ENCODE results near the gene IFIT3.
"Not testable (repeated sequence)": the region's sequence is repeated elsewhere in the genome, so short reads cannot be mapped to it uniquely, and the experiment has no call there.

The IFIT3 gene

GRCh38 chr10:89337484-89337883, 9.7 kb downstream of the IFIT3 start:
- no peak for DNase-seq (ENCODE audit: low read depth)

- DNase-seq (ENCODE audit: low read depth), result no peak
These were observed 10.9 kb downstream of the IFIT3 start for GRCh38 chr10:89338713-89339112.

DNA sequence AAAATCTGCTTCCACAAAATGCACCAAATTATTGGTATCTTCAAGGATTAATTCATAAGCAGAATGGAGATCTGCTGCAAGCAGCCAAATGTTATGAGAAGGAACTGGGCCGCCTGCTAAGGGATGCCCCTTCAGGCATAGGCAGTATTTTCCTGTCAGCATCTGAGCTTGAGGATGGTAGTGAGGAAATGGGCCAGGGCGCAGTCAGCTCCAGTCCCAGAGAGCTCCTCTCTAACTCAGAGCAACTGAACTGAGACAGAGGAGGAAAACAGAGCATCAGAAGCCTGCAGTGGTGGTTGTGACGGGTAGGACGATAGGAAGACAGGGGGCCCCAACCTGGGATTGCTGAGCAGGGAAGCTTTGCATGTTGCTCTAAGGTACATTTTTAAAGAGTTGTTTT, 12.1 kb downstream of the IFIT3 start:
- DNase-seq (ENCODE audit: low read depth), result no peak

- DNase-seq (ENCODE audit: low read depth), result no peak
These were observed 13.9 kb downstream of the IFIT3 start for GRCh38 chr10:89341649-89342048.

GRCh38 chr10:89342206-89342958, 14.6 kb downstream of the IFIT3 start:
- peak; percentile 93 for DNase-seq (ENCODE audit: low read depth)

- DNase-seq (ENCODE audit: low read depth), result no peak
These were observed 15.4 kb downstream of the IFIT3 start for GRCh38 chr10:89343089-89343767.

DNA sequence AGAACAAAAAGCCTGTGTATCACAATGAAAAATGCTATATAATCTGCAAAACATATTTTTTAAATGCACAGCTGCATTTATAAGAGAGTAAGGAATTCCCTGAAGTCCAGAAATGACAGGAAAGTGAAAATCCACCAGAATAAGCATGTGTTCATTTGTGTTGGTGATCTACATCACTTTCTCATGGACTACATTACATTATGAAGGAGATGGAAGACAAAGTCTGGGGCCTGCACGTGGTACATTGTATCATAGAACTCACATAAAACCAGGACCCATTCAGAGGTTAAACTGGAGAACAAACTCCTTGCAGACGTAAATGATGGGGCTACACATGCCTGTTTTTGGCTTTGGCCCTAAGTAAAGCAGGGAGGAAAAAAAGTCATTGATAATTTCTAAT, 16.4 kb downstream of the IFIT3 start:
- no peak for DNase-seq (ENCODE audit: low read depth)

GRCh38 chr10:89345367-89346000, 17.7 kb downstream of the IFIT3 start:
- DNase-seq (ENCODE audit: low read depth), result no peak

- DNase-seq (ENCODE audit: low read depth), result peak; percentile 54
These were observed 18.8 kb downstream of the IFIT3 start for GRCh38 chr10:89346405-89347254.

DNA sequence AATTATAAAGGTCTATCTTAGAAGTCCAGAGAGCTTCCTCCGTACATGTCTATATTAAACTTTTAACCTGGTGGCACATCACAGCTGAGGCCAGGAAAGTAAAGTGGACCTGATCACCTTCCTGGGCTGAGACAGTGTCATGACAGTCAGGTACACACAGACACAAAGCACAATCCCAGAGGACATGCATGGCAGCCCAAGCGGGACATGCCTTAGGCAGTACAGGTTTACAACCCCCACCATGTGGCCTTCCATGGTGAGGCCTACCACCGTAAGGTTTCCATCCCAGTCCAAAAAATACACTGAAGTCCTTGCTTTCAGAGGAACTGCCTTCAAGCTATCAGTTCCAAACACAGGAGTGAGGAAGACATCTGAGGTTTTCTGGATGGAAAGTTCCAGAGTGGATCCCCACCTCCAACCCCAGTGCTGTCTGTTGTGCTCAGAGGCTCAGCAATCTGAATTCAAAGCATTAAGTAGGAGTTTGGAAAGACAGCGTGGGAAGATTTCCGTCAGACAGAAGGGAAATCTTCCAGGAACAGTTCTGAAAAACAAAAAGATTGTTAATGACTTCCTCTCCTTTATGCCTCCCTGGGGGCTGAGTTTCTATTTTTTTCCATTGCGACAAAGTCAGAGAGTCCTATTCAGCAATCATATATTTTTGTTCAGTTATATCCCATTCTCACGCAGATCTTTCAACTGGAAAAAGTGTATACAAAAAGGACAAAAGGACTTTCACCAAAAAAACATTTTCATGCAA, 20.1 kb downstream of the IFIT3 start:
- DNase-seq (ENCODE audit: low read depth), result peak; percentile 41

- no peak for DNase-seq (ENCODE audit: low read depth)
These were observed 20.7 kb downstream of the IFIT3 start for GRCh38 chr10:89348481-89348880.

DNA sequence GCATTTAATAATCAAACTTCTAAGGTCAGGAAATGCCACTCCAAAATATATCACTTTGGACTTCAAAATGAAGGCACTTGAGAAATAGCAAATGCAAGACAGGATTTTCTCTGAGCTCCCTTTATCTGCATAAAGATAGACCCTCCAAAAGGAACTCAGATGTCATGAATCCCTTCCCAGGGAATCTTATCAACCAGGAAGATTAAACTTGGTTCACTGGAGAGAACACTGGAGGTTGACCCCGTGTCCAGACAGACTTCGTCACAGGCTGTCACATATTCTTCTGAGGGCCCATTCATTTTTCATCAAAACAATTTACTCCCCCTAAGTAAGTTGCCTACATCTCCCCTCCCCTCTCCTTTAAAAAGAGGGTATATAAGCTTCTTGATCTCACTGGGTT, 21.2 kb downstream of the IFIT3 start:
- no peak for DNase-seq (ENCODE audit: low read depth)

DNA sequence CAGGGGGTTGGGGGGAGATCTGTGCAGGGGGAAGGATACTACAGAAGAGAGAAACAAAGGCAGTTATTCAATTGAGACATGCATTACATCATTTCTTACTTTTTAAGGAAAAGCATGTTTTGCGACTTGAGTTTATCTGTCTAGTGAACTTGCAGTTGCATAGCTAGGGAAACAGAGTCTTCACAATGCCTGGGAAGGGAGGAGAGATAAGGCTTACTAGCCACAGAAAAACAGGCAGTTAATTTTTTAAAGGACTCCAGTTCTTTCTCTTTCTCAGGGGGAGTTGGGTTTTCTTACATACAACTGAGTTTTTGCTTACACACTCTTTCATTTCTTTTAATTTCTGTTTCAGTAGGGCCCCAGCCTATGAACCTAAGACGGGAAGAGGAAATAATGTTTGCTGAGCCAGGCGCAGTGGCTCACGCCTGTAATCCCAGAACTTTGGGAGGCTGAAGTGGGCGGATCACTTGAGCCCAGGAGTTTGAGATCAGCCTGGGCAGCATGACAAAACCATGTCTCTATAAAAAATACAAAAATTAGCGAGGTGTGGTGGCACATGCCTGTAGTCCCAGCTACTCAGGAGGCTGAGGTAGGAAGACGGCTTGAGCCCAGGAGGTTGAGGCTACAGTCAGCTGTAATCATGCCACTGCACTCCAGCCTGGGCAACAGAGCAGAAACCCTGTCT, 23.0 kb downstream of the IFIT3 start:
- not testable (repeated sequence) for DNase-seq (ENCODE audit: low read depth)

DNA sequence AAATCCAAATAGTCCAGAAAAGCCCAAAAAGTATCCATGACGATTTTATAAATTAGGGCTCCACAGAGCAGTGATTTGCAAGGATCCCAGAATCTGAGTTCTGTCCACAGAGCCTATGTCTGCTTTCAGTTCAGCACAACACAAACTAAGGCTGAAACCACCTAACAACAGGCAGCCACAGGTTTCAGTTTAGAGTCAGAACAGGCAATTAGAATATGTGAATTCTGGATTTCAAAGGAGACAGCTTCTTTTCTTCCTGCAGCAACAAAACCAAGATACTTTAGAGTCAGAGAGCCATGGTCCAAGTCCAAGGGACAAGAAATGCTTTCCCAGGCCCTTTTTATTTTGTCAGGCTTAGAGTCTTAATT, 23.6 kb downstream of the IFIT3 start:
- no peak for DNase-seq (ENCODE audit: low read depth)

DNA sequence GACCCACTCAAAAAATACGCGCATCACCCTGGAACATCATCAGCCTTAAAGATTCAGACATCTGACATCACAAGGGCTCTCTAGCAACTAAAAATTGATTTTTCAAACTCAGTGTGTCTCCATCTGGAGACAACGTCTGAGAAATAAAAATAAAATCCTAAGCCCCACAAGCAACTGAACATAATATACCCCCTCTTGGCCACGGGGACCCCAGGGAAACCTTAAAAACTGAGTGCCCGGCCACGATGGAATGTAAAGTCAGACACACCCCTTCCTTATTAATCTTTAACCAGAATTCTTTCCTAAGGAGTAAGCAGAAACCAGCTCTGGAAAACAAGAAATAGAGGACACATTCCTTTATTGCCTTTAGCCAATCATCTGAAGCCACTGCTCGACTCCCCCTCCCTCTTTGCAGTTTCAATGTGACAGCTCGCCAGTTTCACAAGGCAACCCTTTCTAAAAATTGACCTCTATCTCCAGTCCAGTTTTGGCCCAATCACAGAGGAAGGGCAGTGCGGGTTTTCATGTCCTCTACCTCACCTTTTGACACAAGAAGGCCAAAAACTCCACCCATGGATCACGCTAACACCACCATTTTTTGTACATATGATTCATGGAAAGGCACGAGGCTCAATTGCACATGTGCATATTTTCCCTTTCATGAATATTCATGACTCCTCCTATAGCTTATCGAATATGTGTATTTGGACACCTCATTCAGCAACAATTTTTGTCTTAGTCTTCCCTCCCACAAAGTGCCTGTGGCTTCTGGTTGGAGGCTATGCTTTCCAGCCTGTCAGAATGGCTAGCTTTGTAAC, 24.2 kb downstream of the IFIT3 start:
- peak; percentile 96 for DNase-seq (ENCODE audit: low read depth)

- no peak for DNase-seq (ENCODE audit: low read depth)
These were observed 25.0 kb downstream of the IFIT3 start for GRCh38 chr10:89352802-89353201.

DNA sequence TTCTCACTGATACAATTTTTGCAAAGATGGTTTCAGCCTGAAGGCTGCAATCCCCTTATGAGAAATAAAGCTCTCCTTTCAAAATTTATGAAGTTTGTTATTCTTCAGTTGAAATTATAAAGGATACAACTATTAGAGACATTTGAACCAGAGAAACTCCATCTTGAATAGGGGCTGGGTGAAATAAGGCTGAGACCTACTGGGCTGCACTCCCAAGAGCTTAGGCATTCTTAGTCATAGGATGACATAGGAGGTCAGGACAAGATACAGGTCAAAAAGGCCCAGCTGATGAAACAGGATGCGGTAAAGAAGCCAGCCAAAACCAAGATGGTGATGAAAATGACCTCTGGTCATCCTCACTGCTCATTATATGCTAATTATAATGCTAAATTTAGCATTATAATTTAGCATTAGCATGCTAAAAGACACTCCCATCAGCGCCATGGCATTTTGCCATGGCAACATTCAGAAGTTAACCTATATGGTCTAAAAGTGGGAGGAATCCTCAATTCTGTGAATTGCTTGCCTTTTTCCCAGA, 27.7 kb downstream of the IFIT3 start:
- DNase-seq (ENCODE audit: low read depth), result peak; percentile 44

GRCh38 chr10:89357096-89357495, 29.3 kb downstream of the IFIT3 start:
- DNase-seq (ENCODE audit: low read depth), result no peak

DNA sequence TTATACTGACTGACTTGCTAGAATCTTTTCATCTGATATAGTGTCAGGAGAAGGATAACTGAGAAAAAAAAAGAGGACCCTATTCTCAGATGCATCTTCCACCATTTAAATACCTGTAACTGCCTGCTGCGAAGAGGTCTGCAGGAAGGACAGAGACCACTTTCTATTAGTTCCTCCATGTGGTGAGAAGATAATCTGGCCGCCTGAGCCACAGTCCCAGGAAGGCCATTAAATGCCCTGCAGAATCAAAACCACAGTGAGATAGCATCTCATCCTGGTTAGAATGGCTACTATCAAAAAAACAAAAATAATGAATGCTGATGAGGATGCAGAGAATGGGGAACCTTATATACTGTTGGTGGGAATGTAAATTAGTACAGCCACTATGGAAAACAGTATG, 30.2 kb downstream of the IFIT3 start:
- no peak for DNase-seq (ENCODE audit: low read depth)

- DNase-seq (ENCODE audit: low read depth), result no peak
These were observed 32.4 kb downstream of the IFIT3 start for GRCh38 chr10:89360157-89360556.
